Neural cell (in vitro differentiated cells): ENCODE measurements around the gene GABBR2. TPM values are rescaled to one million over a fixed set of nuclear protein-coding genes. Genes with fewer than 3 reads are reported as not detected.

Experiments used
- H2AFZ ChIP-seq: fragments of 200-600, 300-800 bp; sonication (generic), shearing (Covaris generic); 2 replicates; pipeline ENCODE4 v1.6.0; 2014; ENCODE audit warnings: low read depth, mild to moderate bottlenecking, antibody characterized with exemption, low read length, moderate library complexity
- H3F3A ChIP-seq: fragments of 200-600 bp; shearing (Covaris generic); 2 replicates; pipeline ENCODE4 v1.6.1; 2016; ENCODE audit warnings: mild to moderate bottlenecking, moderate library complexity, mixed read lengths, antibody characterized with exemption, low read length; ENCODE audit not compliant: insufficient read depth, poor library complexity, severe bottlenecking
- H3K27ac ChIP-seq: fragments of 200-600, 300-800 bp; sonication (generic), shearing (Covaris generic); 2 replicates; pipeline ENCODE4 v1.5.1; 2014; ENCODE audit warnings: mild to moderate bottlenecking, low read length, moderate library complexity
- H3K27me3 ChIP-seq: fragments of 300-800, 200-600 bp; sonication (generic), shearing (Covaris generic); 2 replicates; pipeline ENCODE4 v1.6.0; 2014; ENCODE audit warnings: mild to moderate bottlenecking, low read depth, low read length, moderate library complexity; ENCODE audit not compliant: insufficient read depth
- H3K36me3 ChIP-seq: fragments of 300-800, 200-600 bp; sonication (generic), shearing (Covaris generic); 2 replicates; pipeline ENCODE4 v1.5.1; 2014; ENCODE audit warnings: mild to moderate bottlenecking, antibody characterized with exemption, low read length, moderate library complexity; ENCODE audit not compliant: insufficient read depth
- H3K4me2 ChIP-seq: fragments of 300-800, 200-600 bp; sonication (generic), shearing (Covaris generic); 2 replicates; pipeline ENCODE4 v1.6.0; 2014; ENCODE audit warnings: mild to moderate bottlenecking, low read length
- H3K4me3 ChIP-seq: fragments of 300-800, 200-600 bp; sonication (generic), shearing (Covaris generic); 2 replicates; pipeline ENCODE4 v1.5.1; 2014; ENCODE audit warnings: mild to moderate bottlenecking, low read length, moderate library complexity
- H3K79me2 ChIP-seq: fragments of 200-600 bp; shearing (Covaris generic); replicated peaks from 2 replicates; pipeline ENCODE4 v1.6.0; 2014; ENCODE audit warnings: mild to moderate bottlenecking, low read length, moderate library complexity; ENCODE audit not compliant: insufficient read depth
- H3K9ac ChIP-seq: fragments of 300-800, 200-600 bp; sonication (generic), shearing (Covaris generic); 2 replicates; pipeline ENCODE4 v1.6.1; 2016; ENCODE audit warnings: mild to moderate bottlenecking, low read length, mixed read lengths
- H3K9me2 ChIP-seq: fragments of 200-600 bp; shearing (Covaris generic); 2 replicates; pipeline ENCODE4 v1.6.1; 2016; ENCODE audit warnings: mild to moderate bottlenecking, low read length, mixed read lengths; ENCODE audit not compliant: insufficient read depth
- H3K9me3 ChIP-seq: fragments of 200-600, 300-800 bp; sonication (generic), shearing (Covaris generic); 2 replicates; pipeline ENCODE4 v1.6.1; 2016; ENCODE audit warnings: mild to moderate bottlenecking, mixed run types, low read length, moderate library complexity, mixed read lengths
- H4K20me1 ChIP-seq: fragments of 200-600 bp; shearing (Covaris generic); 2 replicates; pipeline ENCODE4 v1.6.1; 2016; ENCODE audit warnings: mild to moderate bottlenecking, mixed run types; ENCODE audit not compliant: insufficient read depth
- MXI1 ChIP-seq: fragments of 450-650 bp; conservative IDR thresholded peaks from 2 replicates; pipeline ENCODE4 v1.6.1; 2014; ENCODE audit warnings: antibody characterized with exemption, mild to moderate bottlenecking; ENCODE audit not compliant: poor library complexity, severe bottlenecking
- POLR2AphosphoS5 ChIP-seq: IDR thresholded peaks from 2 replicates; pipeline ENCODE4 v1.6.1; 2012
- RAD21 ChIP-seq: fragments of 450-650 bp; conservative IDR thresholded peaks from 2 replicates; pipeline ENCODE4 v1.6.1; 2014; ENCODE audit warnings: antibody characterized with exemption, mild to moderate bottlenecking, moderate library complexity
- SMC3 ChIP-seq: fragments of 450-650 bp; conservative IDR thresholded peaks from 2 replicates; pipeline ENCODE4 v1.6.1; 2014; ENCODE audit warnings: antibody characterized with exemption, mild to moderate bottlenecking, moderate library complexity; ENCODE audit not compliant: poor library complexity
- polyA plus RNA-seq: library from polyadenylated mRNA; depleted of rRNA; stranded (reverse); fragments of >200 nt; gene quantifications from 2 replicates; pipeline ENCODE4 v1.2.3, GENCODE V29; 2014
- TF ChIP-seq, protein P1 (sequence below): IDR thresholded peaks from 2 replicates; pipeline ENCODE4 v1.6.1; 2012; ENCODE audit warnings: borderline replicate concordance
- TF ChIP-seq, protein P2 (sequence below): fragments of 450-650 bp; IDR thresholded peaks from 2 replicates; pipeline ENCODE4 v1.5.1; 2014; ENCODE audit warnings: antibody characterized with exemption, mild to moderate bottlenecking, moderate library complexity; ENCODE audit not compliant: poor library complexity, severe bottlenecking

Gene GABBR2
- polyA plus RNA-seq, 1 donor from 2014 or later = 7.1 TPM

DNA sequence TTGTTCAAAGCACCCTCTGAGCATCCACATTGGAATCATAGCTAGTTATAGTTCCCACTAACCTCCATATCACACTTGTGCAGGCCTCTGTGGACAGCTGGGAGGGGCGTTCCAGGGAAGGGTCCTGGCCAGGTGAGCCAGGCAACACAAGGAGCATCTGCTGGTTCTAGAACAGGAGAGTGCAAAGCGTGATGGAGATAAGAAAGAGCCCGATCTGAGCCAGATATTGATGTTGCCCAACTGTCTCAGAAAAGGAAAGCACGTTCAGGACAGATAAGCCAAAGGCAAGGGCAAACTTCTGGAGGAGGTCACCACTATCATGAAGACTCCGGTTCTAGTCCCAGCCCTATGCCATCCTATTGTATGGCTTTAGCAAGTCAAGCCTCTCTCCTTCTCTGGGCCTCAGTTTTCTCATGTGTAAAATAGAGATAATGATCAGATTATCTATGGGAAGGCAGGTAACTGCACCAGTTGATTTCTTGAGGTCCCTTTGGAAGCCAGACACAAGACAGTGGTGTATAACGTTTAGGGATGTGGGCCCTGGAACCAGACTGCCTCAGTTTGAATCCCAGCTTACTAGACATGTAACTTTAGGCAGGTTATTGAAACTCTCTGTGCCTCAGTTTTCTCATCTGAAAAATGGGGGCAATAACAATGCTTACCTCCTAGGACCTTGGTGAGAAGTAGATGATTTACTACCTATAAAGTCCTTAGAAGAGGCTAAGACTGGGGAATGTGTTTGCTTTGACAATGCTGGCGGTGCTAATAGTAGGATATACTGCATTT, 19.8 kb downstream of the GABBR2 start:
- H3F3A ChIP-seq = no peaks in the 10 kb centered on the region
- no peak overlapping the region for H3K27ac ChIP-seq
- no peak overlapping the region for H3K4me2 ChIP-seq
- no peak overlapping the region for H3K9ac ChIP-seq
- no peak overlapping the region for H3K4me3 ChIP-seq
- H2AFZ ChIP-seq = no peak overlapping the region
- H3K36me3 ChIP-seq = no peaks in the 10 kb centered on the region
- H3K9me2 ChIP-seq = no peaks in the 10 kb centered on the region
- H3K9me3 ChIP-seq = no peaks in the 10 kb centered on the region
- H3K27me3 ChIP-seq = no peaks in the 10 kb centered on the region
- H4K20me1 ChIP-seq = no peaks in the 10 kb centered on the region
- no peaks in the 10 kb centered on the region for H3K79me2 ChIP-seq
- TF ChIP-seq, protein P1, sequence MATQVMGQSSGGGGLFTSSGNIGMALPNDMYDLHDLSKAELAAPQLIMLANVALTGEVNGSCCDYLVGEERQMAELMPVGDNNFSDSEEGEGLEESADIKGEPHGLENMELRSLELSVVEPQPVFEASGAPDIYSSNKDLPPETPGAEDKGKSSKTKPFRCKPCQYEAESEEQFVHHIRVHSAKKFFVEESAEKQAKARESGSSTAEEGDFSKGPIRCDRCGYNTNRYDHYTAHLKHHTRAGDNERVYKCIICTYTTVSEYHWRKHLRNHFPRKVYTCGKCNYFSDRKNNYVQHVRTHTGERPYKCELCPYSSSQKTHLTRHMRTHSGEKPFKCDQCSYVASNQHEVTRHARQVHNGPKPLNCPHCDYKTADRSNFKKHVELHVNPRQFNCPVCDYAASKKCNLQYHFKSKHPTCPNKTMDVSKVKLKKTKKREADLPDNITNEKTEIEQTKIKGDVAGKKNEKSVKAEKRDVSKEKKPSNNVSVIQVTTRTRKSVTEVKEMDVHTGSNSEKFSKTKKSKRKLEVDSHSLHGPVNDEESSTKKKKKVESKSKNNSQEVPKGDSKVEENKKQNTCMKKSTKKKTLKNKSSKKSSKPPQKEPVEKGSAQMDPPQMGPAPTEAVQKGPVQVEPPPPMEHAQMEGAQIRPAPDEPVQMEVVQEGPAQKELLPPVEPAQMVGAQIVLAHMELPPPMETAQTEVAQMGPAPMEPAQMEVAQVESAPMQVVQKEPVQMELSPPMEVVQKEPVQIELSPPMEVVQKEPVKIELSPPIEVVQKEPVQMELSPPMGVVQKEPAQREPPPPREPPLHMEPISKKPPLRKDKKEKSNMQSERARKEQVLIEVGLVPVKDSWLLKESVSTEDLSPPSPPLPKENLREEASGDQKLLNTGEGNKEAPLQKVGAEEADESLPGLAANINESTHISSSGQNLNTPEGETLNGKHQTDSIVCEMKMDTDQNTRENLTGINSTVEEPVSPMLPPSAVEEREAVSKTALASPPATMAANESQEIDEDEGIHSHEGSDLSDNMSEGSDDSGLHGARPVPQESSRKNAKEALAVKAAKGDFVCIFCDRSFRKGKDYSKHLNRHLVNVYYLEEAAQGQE = no peak
- TF ChIP-seq RAD21 = no peak
- TF ChIP-seq, protein P2, sequence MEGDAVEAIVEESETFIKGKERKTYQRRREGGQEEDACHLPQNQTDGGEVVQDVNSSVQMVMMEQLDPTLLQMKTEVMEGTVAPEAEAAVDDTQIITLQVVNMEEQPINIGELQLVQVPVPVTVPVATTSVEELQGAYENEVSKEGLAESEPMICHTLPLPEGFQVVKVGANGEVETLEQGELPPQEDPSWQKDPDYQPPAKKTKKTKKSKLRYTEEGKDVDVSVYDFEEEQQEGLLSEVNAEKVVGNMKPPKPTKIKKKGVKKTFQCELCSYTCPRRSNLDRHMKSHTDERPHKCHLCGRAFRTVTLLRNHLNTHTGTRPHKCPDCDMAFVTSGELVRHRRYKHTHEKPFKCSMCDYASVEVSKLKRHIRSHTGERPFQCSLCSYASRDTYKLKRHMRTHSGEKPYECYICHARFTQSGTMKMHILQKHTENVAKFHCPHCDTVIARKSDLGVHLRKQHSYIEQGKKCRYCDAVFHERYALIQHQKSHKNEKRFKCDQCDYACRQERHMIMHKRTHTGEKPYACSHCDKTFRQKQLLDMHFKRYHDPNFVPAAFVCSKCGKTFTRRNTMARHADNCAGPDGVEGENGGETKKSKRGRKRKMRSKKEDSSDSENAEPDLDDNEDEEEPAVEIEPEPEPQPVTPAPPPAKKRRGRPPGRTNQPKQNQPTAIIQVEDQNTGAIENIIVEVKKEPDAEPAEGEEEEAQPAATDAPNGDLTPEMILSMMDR = no peak

DNA sequence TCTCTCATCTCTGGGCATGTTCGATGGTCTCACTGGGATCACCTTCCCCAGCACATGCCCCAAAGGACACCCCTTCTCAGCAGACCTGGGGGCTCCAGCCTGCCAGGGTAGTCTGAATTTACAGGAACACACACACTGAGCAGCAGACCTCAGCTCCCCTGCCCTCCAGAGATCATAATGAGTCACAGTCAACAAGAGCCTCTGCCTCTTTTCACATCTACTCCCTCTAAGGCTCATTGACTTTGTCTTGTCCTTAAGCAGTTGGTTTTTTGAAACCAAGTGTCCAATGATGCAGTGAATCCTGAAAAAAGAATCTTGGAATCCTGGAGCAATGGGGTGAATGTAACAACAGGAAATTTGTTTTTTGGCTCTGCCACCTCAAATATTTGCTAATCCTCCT, 20.8 kb downstream of the GABBR2 start:
- Histone ChIP-seq H3K27me3 (no peaks in the 10 kb centered on the region), H3K9me3 (no peaks in the 10 kb centered on the region), H3K4me3 (no peak overlapping the region), H3K36me3 (no peaks in the 10 kb centered on the region), H3K4me2 (no peak overlapping the region), H3K27ac (no peak overlapping the region), H3K9ac (no peak overlapping the region), H3F3A (no peaks in the 10 kb centered on the region), H3K79me2 (no peaks in the 10 kb centered on the region), H3K9me2 (no peaks in the 10 kb centered on the region), H2AFZ (no peak overlapping the region), H4K20me1 (no peaks in the 10 kb centered on the region)
- TF ChIP-seq MXI1 (no peak), POLR2AphosphoS5 (no peak), RAD21 (no peak), SMC3 (no peak)
- TF ChIP-seq, protein P2 = no peak
- TF ChIP-seq, protein P1 = no peak
